BLaER1 treated with 17β-estradiol and CSF1 and Interleukin-3, amounts not matched to agents 10 nM and 100 nM (cell line): ENCODE measurements around the gene CDC42EP1.
"Not testable (repeated sequence)": the region's sequence is repeated elsewhere in the genome, so short reads cannot be mapped to it uniquely, and the experiment has no call there.

Experiments
- H3K27ac ChIP-seq, 11 experiments: shearing (Covaris generic); formaldehyde crosslinking; 2 replicates each; pipeline ENCODE4 v1.8.1; 2022
- H3K27me3 ChIP-seq, 11 experiments: shearing (Covaris generic); formaldehyde crosslinking; 2 replicates each; pipeline ENCODE4 v1.8.1; 2022
- H3K36me3 ChIP-seq, 11 experiments: shearing (Covaris generic); formaldehyde crosslinking; 2 replicates each; pipeline ENCODE4 v1.8.1; 2022
- H3K4me1 ChIP-seq, 10 experiments: shearing (Covaris generic); formaldehyde crosslinking; 2 replicates each; pipeline ENCODE4 v1.8.1; 2022
- H3K4me2 ChIP-seq, 11 experiments: shearing (Covaris generic); formaldehyde crosslinking; 2 replicates each; pipeline ENCODE4 v1.8.1; 2022
- H3K4me3 ChIP-seq, 10 experiments: shearing (Covaris generic); formaldehyde crosslinking; 2 replicates each; pipeline ENCODE4 v1.8.1; 2022
- H3K9ac ChIP-seq, 11 experiments: shearing (Covaris generic); formaldehyde crosslinking; 2 replicates each; pipeline ENCODE4 v1.8.1; 2022
- H3K9me3 ChIP-seq, 11 experiments: shearing (Covaris generic); formaldehyde crosslinking; replicated peaks in 1 of 11; 2 replicates each; pipeline ENCODE4 v1.8.1; 2022
- H4K20me1 ChIP-seq, 11 experiments: shearing (Covaris generic); formaldehyde crosslinking; 2 replicates each; pipeline ENCODE4 v1.8.1; 2022
- Cebpa-rat ChIP-seq, 11 experiments: shearing (Covaris generic); IDR thresholded peaks; 2 replicates each; pipeline ENCODE4 v1.8.1; 2022

CDC42EP1 gene

DNA sequence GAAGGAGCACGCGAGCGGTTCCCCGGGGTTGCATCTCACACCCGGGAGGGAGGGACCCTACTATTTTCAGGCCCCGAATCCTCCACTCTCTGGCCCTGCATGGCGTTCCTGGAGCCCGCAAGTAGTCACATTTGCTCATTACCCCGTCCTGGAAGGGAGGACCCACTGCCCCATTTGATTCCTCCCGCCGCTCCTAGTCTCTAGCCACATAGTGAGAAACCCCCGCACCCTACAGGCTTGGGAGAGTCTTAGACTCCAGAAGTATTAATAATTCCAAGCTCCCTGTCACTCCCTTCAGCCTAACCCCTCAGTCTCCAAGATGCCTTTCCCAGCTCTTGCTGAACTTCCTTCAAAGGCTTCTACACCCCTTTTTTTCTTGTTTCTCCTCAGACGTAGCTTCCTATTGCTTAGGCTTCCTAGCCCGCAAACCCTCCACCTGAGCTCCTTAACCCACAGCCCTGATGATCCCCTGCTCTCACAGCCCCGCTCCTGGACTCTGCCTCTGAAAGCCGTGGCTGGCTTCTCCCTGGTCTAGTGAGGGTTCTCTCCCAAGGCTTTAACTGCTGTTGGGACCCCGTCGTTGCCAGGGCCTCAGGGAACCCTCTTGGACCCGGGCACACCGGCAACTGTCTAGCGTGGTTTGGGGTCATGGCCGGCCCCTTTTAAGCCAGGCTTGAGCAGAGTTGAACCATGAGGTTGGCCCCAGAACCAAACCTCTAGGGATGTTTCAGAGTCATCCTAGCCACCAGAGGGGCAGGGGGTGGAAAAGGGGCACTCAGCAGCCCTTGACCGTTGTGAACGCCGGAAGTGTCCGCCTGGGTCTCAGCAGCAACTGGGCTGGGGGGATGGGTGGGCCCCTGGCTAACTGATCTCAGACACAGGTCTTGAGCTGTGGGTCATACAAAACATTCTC lies 49.2 kb downstream of the CDC42EP1 start:
- peak overlapping the region; percentile 89 to 99 (median 97) for H3K4me2 ChIP-seq

DNA sequence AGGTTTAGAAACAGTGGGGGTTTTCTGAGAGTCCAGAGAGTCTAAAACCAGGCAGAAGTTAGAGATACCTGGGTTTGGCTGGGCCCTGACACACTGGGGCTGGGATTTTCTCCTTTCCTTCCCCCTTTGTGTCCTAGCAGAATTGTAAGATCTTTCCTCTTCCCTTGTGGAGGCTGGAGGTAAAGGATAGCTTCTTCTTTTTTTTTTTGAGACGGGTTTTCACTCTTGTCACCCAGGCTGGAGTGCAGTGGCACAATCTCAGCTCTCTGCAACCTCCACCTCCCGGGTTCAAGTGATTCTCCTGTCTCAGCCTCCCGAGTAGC lies 49.8 kb downstream of the CDC42EP1 start:
- H3K9ac ChIP-seq: peak overlapping the region; percentile 84 to 97 (median 93)
- peaks cover 0 to 30% (median 10%) of the 10 kb centered on the region in 11 experiments; a peak in 9 of 22 replicates for H4K20me1 ChIP-seq
- H3K4me2 ChIP-seq: peak overlapping the region; percentile 89 to 99 (median 97)
- peaks cover 13 to 38% (median 29%) of the 10 kb centered on the region in 11 experiments for H3K36me3 ChIP-seq
- H3K9me3 ChIP-seq, H3K27me3 ChIP-seq: not testable (repeated sequence)
- H3K27ac ChIP-seq: peak overlapping the region; percentile 82 to 94 (median 90)
- peaks cover 46 to 58% (median 52%) of the 10 kb centered on the region in 10 experiments for H3K4me1 ChIP-seq
- H3K4me3 ChIP-seq: peak overlapping the region; percentile 76 to 99 (median 88)

More for the DNA sequence above, 49.2 kb downstream of the CDC42EP1 start:
- Histone ChIP-seq H3K9ac (peak overlapping the region; percentile 84 to 97 (median 93)), H3K27ac (peak overlapping the region; percentile 82 to 94 (median 90)), H3K4me1 (peaks cover 52 to 65% (median 58%) of the 10 kb centered on the region in 10 experiments), H3K4me3 (peak overlapping the region; percentile 76 to 99 (median 88)), H4K20me1 (peaks cover 0 to 30% (median 10%) of the 10 kb centered on the region in 11 experiments; a peak in 9 of 22 replicates), H3K27me3 (no peaks in the 10 kb centered on the region), H3K36me3 (peaks cover 8 to 32% (median 23%) of the 10 kb centered on the region in 11 experiments), H3K9me3 (no peaks in the 10 kb centered on the region)
- TF ChIP-seq Cebpa-rat (IDR thresholded peaks at IDR 0.05): no peak

DNA sequence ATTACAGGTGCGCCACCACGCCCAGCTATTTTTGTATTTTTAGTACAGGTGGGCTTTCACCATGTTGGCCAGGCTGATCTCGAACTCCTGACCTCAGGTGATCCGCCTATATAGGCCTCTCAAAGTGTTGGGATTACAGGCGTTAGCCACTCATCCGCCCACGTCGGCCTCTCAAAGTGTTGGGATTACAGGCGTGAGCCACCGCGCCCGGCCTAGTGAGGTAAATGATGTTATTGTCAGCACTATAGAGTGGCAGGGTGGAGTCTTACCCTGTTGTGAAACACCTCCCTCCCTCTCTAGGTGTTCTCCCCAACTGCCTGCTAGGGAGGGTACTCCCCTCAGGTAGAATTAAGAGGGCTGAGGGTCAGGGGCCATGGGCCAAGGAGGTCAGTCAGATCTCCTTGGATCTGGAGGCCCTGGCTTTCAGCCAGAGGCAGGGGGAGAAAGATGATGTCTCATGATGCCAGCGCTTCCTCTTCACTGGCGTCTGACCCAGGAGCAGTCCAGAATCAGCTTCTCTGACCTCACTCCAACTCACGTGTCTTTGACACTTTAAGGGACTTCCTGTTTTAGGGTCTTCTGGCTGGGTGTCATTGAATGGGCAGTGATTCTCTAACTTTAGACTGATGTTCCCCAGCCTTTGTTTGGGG lies 50.3 kb downstream of the CDC42EP1 start:
- Histone ChIP-seq H3K4me2 (peak overlapping the region; percentile 89 to 99 (median 97)), H3K27me3 (no peaks in the 10 kb centered on the region), H3K36me3 (peaks cover 13 to 43% (median 34%) of the 10 kb centered on the region in 11 experiments), H3K9me3 (no peaks in the 10 kb centered on the region), H4K20me1 (peaks cover 0 to 30% (median 10%) of the 10 kb centered on the region in 11 experiments; a peak in 9 of 22 replicates), H3K4me1 (peaks cover 41 to 53% (median 47%) of the 10 kb centered on the region in 10 experiments), H3K27ac (peak overlapping the region; percentile 82 to 94 (median 90)), H3K9ac (peak overlapping the region; percentile 84 to 97 (median 93)), H3K4me3 (peak overlapping the region; percentile 76 to 99 (median 88))
- no peak for TF ChIP-seq Cebpa-rat (IDR thresholded peaks at IDR 0.05)

DNA sequence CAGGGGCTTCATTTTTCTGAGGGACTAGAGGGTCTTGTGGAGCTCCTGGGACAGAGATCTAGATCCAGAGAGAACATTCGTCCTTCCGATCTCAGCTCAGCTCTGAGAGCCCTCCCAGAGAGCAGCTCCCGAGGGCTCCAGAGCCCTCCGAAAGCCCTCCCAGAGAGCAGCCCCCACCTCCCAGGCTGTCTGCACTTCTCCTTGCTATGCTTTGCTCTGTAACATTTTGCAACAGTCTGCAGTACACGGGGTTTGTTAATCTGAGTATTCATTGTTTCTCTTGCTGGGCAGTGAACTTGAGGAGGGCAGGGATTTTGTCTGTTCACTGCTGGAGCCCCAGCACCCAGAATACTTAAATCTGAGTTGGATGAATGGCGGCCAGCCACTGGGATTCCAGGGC lies 50.9 kb downstream of the CDC42EP1 start:
- H3K4me2 ChIP-seq: peak overlapping the region; percentile 89 to 99 (median 97)
- no peak for TF ChIP-seq Cebpa-rat (IDR thresholded peaks at IDR 0.05)
- no peaks in the 10 kb centered on the region for H3K9me3 ChIP-seq
- peak overlapping the region; percentile 12 to 97 (median 93); a peak in 18 of 22 replicates for H3K9ac ChIP-seq
- H3K36me3 ChIP-seq: peaks cover 18 to 49% (median 38%) of the 10 kb centered on the region in 11 experiments
- peak overlapping the region in 3 of 10 experiments; percentile 76 to 94 (median 78); a peak in 5 of 20 replicates for H3K4me3 ChIP-seq
- H3K27ac ChIP-seq: peak overlapping the region; percentile 82 to 94 (median 90); a peak in 21 of 22 replicates
- no peaks in the 10 kb centered on the region for H3K27me3 ChIP-seq
- peaks cover 38 to 47% (median 44%) of the 10 kb centered on the region in 10 experiments for H3K4me1 ChIP-seq
- H4K20me1 ChIP-seq: peaks cover 0 to 32% (median 10%) of the 10 kb centered on the region in 11 experiments; a peak in 11 of 22 replicates

DNA sequence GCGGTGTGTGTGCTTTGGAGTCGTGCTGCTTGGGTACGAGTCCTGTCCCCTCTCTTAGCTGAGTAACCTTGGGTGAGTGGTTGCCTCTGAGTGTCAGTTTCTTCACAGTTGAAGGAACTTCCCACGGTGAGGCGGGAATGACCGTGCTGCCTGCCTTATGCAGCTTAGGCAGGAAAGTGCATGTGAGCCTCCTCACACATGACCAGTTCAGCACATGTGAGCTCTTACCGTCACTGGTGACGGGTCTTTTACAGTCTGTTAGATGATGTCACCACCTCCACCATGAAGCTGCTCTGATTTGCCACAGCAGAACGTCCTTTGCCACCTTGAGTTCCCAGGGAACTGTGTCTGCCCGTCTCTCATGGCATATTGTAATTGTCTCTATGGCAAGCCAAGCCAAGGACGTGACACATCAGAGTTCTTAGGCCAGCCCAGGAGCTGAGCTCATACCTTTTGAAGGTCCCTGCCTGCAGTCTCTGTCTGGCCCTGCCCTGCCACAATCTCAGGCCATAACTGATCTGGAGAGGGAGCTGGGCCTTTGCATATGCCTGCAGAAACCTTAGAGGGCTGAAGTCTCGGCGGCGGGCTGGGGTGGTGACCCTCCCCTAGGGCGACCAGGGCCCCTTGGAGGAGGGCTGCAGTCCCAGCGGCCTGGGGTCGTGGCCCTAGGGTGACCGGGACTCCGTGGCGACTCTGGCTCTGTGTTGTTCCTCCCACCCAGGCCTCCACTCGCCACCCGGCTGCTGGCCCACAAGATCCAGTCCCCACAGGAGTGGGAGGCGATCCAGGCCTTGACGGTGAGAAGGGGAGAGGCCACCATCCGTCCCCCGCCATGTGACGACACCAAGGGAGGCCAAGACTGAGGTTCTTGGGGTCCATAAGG lies 56.2 kb downstream of the CDC42EP1 start:
- peaks cover 70 to 94% (median 88%) of the 10 kb centered on the region in 11 experiments for H3K36me3 ChIP-seq
- peak overlapping the region in 1 of 11 experiments; percentile 20; a peak in 1 of 22 replicates for H3K27ac ChIP-seq
- no peaks in the 10 kb centered on the region for H3K27me3 ChIP-seq

DNA sequence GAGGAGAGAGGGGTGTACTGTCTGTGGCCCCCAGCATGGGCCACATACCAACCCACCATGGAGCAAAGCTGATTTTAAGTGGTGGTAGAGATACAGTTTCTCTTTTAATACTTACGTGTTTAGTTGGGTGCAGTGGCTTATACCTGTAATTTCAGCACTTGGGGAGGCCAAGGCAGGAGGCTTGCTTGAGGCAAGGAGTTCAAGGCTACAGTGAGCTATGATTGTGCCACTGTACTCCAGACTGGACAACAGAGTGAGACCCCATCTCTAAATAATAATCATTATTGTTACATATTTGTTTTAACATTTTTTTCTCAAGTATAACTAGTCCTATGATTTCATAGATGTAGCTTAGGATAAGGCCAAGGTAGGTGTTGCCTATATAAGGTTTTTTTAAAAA lies 57.2 kb downstream of the CDC42EP1 start:
- peaks cover 0 to 17% (median 9%) of the 10 kb centered on the region in 10 experiments; a peak in 8 of 20 replicates for H3K4me1 ChIP-seq
- H3K4me3 ChIP-seq: no peak overlapping the region
- peaks cover 78 to 98% (median 95%) of the 10 kb centered on the region in 11 experiments for H3K36me3 ChIP-seq
- no peak overlapping the region for H3K4me2 ChIP-seq
- no peaks in the 10 kb centered on the region for H3K27me3 ChIP-seq
- H4K20me1 ChIP-seq: peaks cover 0 to 46% (median 9%) of the 10 kb centered on the region in 11 experiments; a peak in 8 of 22 replicates
- no peak for TF ChIP-seq Cebpa-rat (IDR thresholded peaks at IDR 0.05)
- H3K9ac ChIP-seq: peak overlapping the region in 1 of 11 experiments; percentile 2; a peak in 1 of 22 replicates
- H3K9me3 ChIP-seq: no peaks in the 10 kb centered on the region
- no peak overlapping the region for H3K27ac ChIP-seq

More for the DNA sequence above, 56.2 kb downstream of the CDC42EP1 start:
- H3K4me2 ChIP-seq: no peak overlapping the region
- H3K9ac ChIP-seq: peak overlapping the region in 2 of 11 experiments; percentile 11 to 24; a peak in 2 of 22 replicates
- no peaks in the 10 kb centered on the region for H3K9me3 ChIP-seq
- H3K4me3 ChIP-seq: no peak overlapping the region
- H4K20me1 ChIP-seq: peaks cover 0 to 47% (median 9%) of the 10 kb centered on the region in 11 experiments; a peak in 10 of 22 replicates
- no peak for TF ChIP-seq Cebpa-rat (IDR thresholded peaks at IDR 0.05)
- peaks cover 3 to 19% (median 13%) of the 10 kb centered on the region in 10 experiments for H3K4me1 ChIP-seq

DNA sequence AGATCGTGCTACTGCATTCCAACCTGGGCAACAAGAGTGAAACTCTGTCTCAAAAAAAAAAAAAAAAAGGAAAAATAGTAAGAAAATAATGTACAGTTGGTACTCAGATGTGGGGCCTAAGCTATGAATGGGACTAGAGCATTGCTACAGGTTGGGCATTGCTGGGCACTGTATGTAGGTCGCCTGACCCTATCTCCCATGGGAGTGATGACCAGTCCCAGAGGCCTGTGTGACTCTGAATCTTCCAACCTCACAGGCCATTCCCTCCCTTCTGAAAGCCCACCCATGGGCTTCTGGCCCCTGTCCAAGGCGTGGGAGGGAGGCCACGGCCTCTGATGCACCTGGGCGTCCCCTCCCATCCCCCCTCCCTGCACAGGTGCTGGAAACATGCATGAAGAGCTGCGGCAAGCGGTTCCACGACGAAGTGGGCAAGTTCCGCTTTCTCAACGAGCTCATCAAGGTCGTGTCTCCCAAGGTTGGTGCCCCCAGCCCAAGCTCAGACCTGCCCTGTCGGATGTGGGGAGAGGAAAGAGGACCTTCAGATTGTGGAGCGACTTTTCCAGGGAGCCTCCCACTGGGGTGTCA lies 57.9 kb downstream of the CDC42EP1 start:
- H3K4me1 ChIP-seq: peaks cover 2 to 13% (median 7%) of the 10 kb centered on the region in 10 experiments; a peak in 19 of 20 replicates
- 0 out of 22 replicates have a peak overlapping the region, but pooled peaks of 1 of the 11 experiments have one; percentile 12 for H3K4me2 ChIP-seq
- H4K20me1 ChIP-seq: peaks cover 0 to 53% (median 4%) of the 10 kb centered on the region in 11 experiments; a peak in 10 of 22 replicates
- peaks cover 84 to 100% (median 98%) of the 10 kb centered on the region in 11 experiments for H3K36me3 ChIP-seq
- H3K27me3 ChIP-seq: no peaks in the 10 kb centered on the region
- peak overlapping the region in 1 of 11 experiments; percentile 17; a peak in 2 of 22 replicates for H3K9ac ChIP-seq
- no peak overlapping the region for H3K4me3 ChIP-seq
- no peak overlapping the region for H3K27ac ChIP-seq
- no peaks in the 10 kb centered on the region for H3K9me3 ChIP-seq
- TF ChIP-seq Cebpa-rat (IDR thresholded peaks at IDR 0.05): no peak
